Stimulated activated effector memory CD8-positive, alpha-beta T cell treated with anti-CD3 and anti-CD28 coated beads, Interleukin-12 subunit alpha, Interleukin-12 subunit beta, amount 100 ng/mL, for 72 hours (primary cell): Measurements from ENCODE around the gene SLIT1.
A peak's percentile ranks its signal among the peaks of the same experiment; 100 is the strongest.

Experiments used
- ATAC-seq: fragments of 150-1000 bp; cut with Tn5 transposase; 2 replicates; pipeline ENCODE4 v1.10.0; 2021
- DNase-seq, 2 donors: peaks; one replicate each; pipeline ENCODE4 v3.0.0; 2021 to 2022; ENCODE audit warnings: low spot score in 2 of 2
- H3K27ac Mint-ChIP-seq: one replicate; pipeline ENCODE4 v1.8.0; 2022; ENCODE audit warnings: mild to moderate bottlenecking, mixed read lengths
- H3K36me3 Mint-ChIP-seq: one replicate; pipeline ENCODE4 v1.8.0; 2022; ENCODE audit warnings: mild to moderate bottlenecking, mixed read lengths
- H3K4me1 Mint-ChIP-seq: one replicate; pipeline ENCODE4 v1.8.0; 2022; ENCODE audit warnings: mixed read lengths
- H3K4me3 Mint-ChIP-seq: one replicate; pipeline ENCODE4 v1.8.0; 2022; ENCODE audit warnings: mild to moderate bottlenecking, mixed read lengths
- H3K9me3 Mint-ChIP-seq: one replicate; pipeline ENCODE4 v1.8.0; 2022; ENCODE audit warnings: mixed read lengths

Gene SLIT1

DNA sequence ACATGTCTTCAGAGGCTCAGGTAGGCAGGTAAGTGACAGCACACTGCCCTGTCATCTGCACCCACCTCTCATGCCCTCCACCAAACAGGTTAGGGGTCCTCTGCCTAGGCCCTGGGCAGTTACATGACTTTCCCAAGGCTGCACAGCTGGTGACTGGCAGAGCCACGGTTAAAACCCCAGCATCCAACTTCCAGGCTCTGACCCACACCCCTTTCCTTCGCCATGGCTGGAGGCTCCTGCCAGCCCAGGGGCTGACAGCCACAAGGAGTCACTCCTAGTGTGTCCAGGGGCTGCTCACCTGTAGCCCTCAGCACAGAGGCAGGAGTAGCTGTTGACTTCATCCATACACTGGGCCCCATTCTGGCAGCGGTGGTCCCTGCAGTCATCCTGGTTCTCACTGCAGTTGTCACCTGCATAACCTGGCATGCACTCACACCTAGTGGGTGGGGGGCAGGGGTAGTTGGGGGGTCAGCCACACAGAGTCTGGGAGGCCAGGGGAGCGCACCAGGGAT is 175.0 kb downstream of the SLIT1 start:
- ATAC-seq, result peak; percentile 28
- Mint-ChIP-seq H3K27ac (no peak overlapping the region), H3K9me3 (peaks cover 15% of the 10 kb centered on the region), H3K4me3 (no peak overlapping the region), H3K4me1 (no peaks in the 10 kb centered on the region), H3K36me3 (no peaks in the 10 kb centered on the region)
- DNase-seq, result no peak

DNA sequence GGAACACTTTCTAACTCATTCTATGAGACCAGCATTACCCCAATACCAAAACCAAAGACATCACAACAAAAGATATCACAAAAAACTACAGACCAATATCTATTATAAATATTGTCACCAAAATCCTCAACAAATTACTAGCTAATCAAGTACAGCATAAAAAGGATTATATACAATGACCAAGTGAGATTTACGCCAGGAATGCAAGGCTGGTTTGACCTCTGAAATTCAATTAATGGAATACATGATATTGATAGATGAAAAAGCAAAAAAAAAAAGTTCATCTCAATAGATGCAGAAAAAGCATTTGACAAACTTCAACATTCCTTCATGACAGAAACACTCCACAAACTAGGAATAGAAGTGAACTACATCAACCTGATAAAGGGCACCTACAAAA is 178.3 kb downstream of the SLIT1 start:
- Mint-ChIP-seq H3K9me3 (peaks cover 19% of the 10 kb centered on the region), H3K27ac (no peak overlapping the region), H3K4me1 (no peaks in the 10 kb centered on the region), H3K4me3 (no peak overlapping the region), H3K36me3 (no peaks in the 10 kb centered on the region)
- ATAC-seq, result no peak
- DNase-seq, result no peak

DNA sequence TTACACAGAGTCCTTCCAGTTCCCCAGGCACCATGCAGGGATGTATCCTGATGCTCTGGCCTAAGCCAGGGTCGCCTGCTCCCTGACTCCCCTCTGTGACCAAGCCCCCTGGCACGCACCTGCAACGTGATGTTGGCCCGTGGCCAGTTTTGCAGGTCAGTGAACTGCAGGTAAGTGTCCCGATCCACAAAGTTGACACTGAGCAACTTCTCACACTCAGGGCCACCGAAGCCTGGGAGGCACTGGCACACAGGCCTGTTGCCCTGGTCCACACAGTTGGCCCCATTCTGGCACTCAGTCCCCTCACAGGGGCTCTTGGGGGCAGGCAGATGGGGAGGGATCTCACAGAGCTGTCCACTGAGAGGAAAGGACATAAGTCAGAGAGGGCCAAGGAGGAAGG is 179.4 kb downstream of the SLIT1 start:
- Mint-ChIP-seq H3K36me3 (no peaks in the 10 kb centered on the region), H3K27ac (no peak overlapping the region), H3K9me3 (peaks cover 19% of the 10 kb centered on the region), H3K4me3 (no peak overlapping the region), H3K4me1 (no peaks in the 10 kb centered on the region)
- ATAC-seq (no peak), DNase-seq (no peak)

DNA sequence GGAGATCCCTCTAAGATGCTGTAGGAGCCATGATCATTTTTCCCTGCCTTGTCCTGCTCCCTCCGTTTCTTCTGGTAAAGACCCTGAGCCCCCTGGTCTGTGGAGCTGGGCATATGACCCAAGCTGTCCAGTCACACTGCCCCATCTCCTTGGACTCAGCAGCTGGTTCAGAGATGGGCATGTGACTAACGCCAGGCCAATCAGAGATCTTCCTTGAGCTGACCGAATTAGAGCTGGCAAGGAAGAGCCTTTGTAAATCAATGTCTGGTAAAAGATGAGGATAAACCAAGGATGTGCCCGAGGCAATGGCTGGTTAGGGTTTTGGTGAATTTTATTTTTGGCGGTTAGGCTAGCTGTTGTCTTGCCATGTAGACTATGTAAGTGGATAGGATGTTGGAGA is 180.4 kb downstream of the SLIT1 start:
- Mint-ChIP-seq H3K27ac (no peak overlapping the region), H3K4me3 (no peak overlapping the region), H3K9me3 (peaks cover 19% of the 10 kb centered on the region), H3K4me1 (no peaks in the 10 kb centered on the region), H3K36me3 (no peaks in the 10 kb centered on the region)
- ATAC-seq, result no peak
- DNase-seq, result no peak

DNA sequence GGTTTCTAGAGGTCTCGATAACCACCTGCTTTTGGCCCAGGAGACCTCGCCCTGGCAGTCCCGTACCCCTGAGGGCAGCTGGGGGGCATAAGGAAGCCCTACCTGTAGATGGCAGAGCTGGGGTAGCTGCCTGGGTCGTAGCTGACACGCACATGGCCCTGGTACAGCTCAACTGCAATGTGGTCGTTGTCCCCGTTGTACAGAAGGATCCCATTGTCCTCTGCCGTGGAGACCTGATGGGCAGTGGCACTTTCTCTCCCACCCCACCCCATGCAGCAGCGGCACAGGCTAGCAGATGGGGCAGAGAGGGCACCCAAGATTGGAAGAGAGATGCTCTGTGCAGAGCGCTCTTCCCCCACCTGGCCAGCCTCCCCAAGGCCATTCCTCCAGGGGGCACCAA is 181.2 kb downstream of the SLIT1 start:
- no peak overlapping the region for H3K4me3 Mint-ChIP-seq
- peaks cover 2% of the 10 kb centered on the region for H3K4me1 Mint-ChIP-seq
- no peak overlapping the region for H3K27ac Mint-ChIP-seq
- ATAC-seq, result no peak
- no peak for DNase-seq
- H3K9me3 Mint-ChIP-seq, result peaks cover 19% of the 10 kb centered on the region
- H3K36me3 Mint-ChIP-seq, result no peaks in the 10 kb centered on the region

DNA sequence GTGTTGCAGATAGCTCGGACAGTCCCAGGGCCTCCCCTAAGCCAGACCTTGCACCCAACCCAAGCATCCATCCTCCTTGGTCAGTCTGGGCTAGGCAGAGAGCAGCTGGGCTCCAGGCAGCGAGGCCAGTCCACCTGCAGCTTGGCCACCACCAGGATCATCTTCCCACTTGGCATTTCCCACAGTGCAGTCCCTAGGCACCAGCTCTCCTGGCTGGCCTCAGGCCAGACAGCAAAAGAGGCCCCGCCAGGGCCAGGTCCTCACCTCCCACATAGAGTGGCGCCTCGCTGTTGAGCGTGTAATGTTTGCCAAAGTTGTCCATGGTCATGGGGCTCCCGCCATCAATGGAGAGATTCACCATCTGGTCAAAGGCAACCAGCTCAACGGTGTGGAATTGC is 182.0 kb downstream of the SLIT1 start:
- DNase-seq (no peak), ATAC-seq (no peak)
- Mint-ChIP-seq H3K4me1 (peaks cover 4% of the 10 kb centered on the region), H3K4me3 (no peak overlapping the region), H3K27ac (no peak overlapping the region), H3K36me3 (no peaks in the 10 kb centered on the region), H3K9me3 (peaks cover 19% of the 10 kb centered on the region)

DNA sequence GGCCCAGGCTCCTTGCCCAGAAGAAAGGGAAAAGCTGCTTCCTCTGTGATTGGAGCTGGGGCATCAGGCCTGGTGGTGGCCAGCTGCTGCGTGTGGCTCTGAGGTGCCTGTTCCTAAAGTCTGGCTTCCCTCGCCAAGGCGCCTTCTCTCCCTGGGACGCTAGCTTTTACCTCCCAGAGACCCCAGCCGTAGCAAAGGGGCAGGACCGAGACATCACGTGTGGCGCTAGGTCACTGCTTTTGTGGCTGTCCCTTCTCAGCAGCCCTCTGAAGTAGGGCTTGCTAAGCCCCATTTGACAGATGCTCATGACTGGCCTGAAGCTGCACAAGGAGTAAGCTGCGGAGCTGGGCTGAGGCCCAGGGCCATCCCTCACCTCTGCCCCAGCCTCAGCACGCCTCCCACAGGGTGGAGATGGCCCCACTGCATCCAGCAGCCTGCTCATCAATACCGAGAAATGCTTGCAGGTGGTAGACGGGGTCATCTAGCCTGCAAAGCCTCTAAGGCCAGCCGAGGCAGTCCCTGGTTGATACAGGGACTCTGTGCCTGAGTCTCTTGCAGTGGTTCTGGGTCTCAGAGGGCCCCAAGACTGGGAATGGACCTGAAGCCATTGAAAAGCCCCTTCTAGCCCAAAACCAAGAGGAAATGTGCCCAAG is 182.5 kb downstream of the SLIT1 start:
- Mint-ChIP-seq H3K27ac (no peak overlapping the region), H3K9me3 (peaks cover 19% of the 10 kb centered on the region), H3K4me3 (no peak overlapping the region), H3K36me3 (no peaks in the 10 kb centered on the region), H3K4me1 (peaks cover 4% of the 10 kb centered on the region)
- DNase-seq, result no peak
- ATAC-seq, result no peak

DNA sequence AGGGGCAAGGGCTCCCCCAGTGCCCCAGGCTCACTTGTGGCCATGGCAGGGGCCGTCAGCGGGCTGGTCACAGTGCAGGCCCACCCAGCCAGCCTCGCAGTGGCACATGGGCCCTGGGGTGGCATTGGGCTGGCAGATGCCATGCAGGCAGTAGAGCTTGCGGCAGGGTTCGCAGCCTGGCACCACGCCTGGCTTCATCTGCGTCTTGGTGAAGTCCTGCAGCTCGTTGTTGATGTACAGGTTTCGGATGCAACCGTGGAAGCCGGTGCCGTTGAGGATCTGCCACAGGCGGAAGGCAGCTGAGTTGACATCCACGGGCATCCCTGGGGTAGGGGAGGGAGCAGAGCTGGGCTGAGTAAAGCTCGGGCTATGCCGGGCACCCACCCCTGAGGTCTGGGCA is 183.1 kb downstream of the SLIT1 start:
- ATAC-seq (no peak), DNase-seq (no peak)
- Mint-ChIP-seq H3K4me3 (no peak overlapping the region), H3K9me3 (peaks cover 18% of the 10 kb centered on the region), H3K36me3 (no peaks in the 10 kb centered on the region), H3K4me1 (peaks cover 4% of the 10 kb centered on the region), H3K27ac (no peak overlapping the region)

DNA sequence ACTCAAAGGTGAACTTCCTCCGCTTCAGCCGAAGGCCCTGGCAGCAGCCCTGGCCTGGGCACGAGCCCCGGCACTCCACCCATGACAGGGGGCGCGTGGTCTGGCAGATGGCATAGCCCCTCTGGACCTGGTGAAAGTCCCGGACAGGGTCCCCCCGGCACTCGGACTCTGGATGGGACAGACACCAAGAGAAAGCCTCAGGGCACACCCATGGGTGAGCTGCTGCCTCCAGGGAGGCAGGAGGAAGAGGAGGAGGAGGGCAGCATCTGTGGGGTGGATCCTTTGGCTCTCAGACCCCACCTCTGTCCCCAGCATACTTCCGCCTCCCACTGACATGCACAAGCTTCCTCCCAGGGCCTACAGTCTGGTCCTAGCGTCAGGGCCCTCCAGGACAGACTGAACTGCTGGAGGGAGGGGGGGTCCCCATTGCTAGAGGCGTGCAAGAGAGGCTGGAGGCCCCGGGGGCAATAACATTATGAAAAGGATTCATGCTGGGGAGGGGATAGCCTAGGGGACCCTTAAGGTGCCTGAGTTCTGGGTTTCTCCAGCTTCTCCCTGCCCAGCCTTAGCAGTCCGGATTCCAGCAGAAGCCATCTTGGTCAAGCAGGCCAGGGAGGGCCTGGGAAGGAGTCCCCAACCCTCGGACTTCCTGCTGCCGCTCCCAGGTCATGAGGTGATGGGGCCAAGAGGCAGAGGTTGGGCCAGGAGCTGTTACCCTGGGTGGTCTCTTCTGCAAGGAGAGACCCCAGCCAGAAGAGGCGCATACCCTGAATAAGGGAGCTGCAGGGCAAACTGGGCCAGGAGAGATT is 184.4 kb downstream of the SLIT1 start:
- Mint-ChIP-seq H3K4me3 (no peak overlapping the region), H3K4me1 (peaks cover 4% of the 10 kb centered on the region), H3K9me3 (peaks cover 5% of the 10 kb centered on the region), H3K27ac (no peak overlapping the region), H3K36me3 (no peaks in the 10 kb centered on the region)
- no peak for ATAC-seq
- DNase-seq, result no peak

DNA sequence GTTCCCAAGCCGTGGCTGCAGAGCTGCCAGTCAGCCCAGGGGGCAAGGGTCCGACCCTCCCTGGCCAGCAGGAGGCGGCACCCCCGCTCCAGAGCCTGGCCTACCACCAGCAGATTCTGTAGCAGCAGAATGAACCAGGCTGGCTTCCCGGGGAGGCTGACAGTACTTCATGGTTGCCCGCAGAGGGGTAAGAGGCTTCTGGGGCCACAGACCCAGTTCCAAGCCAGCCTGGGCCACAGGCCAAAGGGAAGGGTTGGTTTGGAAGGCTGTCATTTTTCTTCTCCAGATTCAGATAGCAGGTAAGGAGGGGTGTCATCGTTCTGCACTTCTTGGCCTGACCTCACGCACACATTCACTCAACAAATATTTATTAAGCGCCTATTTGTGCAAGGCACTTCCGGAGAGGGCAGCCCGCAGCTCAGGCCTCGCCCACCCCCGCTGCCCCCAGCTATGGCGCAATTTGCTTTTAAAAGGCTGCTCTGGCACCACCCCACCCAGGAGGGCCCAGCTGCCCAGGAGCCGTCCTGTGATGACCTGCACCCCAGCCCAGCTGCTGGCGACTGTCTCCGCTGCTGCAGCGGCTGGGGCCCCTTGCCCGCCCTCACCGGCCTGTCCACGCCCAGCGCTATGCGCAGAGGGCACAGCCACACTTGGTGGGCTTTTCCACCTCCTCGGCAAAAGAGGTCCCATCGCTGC is 185.1 kb downstream of the SLIT1 start:
- Mint-ChIP-seq H3K4me1 (peaks cover 4% of the 10 kb centered on the region), H3K27ac (no peak overlapping the region), H3K36me3 (no peaks in the 10 kb centered on the region), H3K4me3 (no peak overlapping the region), H3K9me3 (peaks cover 2% of the 10 kb centered on the region)
- DNase-seq (no peak), ATAC-seq (no peak)

DNA sequence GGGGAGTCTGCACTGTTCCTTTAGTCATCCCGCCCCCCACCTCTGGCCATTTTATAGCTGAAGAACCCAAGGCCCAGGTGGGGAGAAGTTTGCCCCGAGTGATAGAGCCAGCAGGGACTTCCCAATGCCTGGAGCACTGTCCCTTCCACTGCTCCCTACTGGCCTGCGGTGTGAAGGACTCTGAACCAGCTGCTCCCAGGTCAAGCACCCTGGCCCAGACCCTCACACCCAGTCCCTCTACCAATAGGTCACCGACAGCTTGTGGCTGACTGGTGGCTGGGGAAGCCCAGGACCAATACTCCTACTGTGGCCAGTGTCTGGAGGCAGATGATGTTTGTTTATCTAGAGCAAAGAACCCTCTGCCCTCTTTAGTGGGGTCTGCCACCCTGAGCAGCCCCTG is 185.8 kb downstream of the SLIT1 start:
- no peak for ATAC-seq

DNA sequence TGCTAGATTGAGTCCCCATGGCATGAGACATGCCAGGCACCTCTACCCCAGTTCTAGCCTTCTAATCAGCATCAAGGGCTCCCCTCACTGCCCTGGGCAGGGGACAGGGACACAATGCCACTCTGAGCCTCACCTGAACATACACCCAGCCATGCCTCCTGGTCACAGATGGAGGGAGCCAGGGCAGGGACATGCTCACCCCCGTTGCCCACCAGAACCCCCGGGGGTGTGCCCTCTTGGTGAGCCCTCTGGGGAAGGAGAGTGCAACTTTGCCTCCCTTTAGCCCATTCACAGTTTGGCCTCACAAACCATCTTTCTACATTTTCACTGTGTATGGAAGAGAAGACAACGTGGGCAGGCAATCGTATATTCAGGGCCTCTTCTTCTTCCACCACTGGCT is 186.4 kb downstream of the SLIT1 start:
- Mint-ChIP-seq H3K4me1 (peaks cover 4% of the 10 kb centered on the region), H3K36me3 (no peaks in the 10 kb centered on the region), H3K27ac (no peak overlapping the region), H3K4me3 (no peak overlapping the region), H3K9me3 (no peaks in the 10 kb centered on the region)
- DNase-seq, result no peak
- ATAC-seq, result no peak

More for the DNA sequence above, 185.8 kb downstream of the SLIT1 start:
- no peak overlapping the region for H3K4me3 Mint-ChIP-seq
- no peaks in the 10 kb centered on the region for H3K36me3 Mint-ChIP-seq
- H3K9me3 Mint-ChIP-seq, result no peaks in the 10 kb centered on the region
- no peak for DNase-seq
- no peak overlapping the region for H3K27ac Mint-ChIP-seq
- peaks cover 4% of the 10 kb centered on the region for H3K4me1 Mint-ChIP-seq

DNA sequence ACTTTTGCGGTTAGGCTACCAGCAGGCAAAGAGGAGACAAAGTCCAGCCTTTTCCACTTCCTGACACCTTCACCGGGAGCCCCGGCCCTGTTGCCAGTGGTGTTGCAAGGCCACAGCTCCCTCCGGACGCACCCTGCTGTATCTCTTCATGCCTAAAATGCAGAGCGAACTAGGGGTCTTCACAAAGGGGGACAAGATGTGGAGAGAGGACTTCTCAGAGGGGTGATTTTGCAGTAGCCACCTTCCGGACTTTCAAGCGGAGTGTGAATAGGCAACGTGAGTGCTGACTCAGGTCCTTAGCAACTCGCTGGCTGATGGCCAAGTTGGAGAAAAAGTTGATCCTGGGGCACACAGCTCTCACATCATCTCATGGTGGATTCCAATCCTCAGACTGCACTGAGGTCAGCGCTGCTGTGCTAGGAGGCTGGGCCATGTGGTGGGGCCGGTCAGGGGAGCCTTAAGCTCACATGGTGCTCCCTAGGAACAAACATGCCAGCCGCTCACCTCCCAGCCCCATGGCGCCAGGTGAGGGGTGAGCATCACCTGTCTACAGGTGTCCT is 187.3 kb downstream of the SLIT1 start:
- Mint-ChIP-seq H3K27ac (no peak overlapping the region), H3K9me3 (no peaks in the 10 kb centered on the region), H3K4me3 (no peak overlapping the region), H3K4me1 (peaks cover 4% of the 10 kb centered on the region), H3K36me3 (no peaks in the 10 kb centered on the region)
- ATAC-seq (no peak), DNase-seq (no peak)

DNA sequence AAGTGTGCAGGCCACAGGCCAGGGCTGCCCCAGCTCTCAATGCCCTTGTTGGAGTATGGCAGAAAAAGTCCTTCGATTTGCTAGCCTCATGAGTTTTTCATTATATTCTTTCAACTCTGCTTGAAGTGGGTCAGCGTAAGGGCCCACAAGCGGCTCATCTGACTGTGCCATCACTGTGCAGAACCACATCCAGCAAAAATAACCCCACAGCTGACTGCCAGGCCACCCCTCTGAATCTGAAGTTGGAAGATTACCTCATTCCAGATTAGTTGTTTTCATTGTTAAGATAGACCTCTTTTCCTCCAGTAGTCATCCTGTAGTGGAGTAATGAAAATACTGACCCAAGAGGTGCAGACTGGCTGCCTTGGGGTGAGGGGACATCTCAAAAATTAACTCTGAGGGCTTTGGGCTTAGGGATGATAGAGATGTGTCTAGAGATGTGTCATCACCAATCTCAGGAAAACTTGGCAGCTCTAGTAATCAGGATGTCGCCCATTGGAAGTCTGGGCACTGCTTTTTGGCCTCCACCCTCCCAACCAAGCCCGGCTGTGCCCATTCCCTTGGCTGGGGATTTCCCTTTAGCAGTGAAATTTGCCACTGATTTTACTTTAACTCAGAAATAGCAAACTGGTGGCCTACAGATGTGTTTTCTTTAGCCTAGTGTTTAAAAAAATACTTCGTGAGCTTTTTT is 189.3 kb downstream of the SLIT1 start:
- Mint-ChIP-seq H3K9me3 (no peaks in the 10 kb centered on the region), H3K4me3 (no peak overlapping the region), H3K4me1 (peaks cover 15% of the 10 kb centered on the region), H3K36me3 (no peaks in the 10 kb centered on the region), H3K27ac (no peak overlapping the region)
- no peak for ATAC-seq
- DNase-seq, result no peak

DNA sequence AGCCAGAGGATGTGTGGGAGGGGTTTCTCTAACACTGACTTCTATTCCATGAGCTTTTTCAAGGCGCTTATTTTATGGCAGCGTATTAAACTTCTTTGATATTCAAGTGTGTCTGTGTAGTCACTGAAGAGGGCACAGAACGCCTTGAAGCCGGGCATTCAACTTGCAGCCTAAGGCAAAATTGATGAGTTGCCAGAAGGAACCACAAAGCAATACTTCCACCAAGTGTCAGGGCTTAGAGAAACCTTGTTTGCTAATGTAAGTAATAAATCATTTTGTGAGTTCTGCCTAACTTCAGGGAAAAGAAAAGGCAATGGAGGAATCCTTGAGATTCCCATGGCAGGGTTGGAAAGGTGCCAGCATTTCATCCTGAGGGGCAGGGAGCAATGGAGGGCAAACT is 189.9 kb downstream of the SLIT1 start:
- Mint-ChIP-seq H3K4me1 (peaks cover 21% of the 10 kb centered on the region), H3K9me3 (no peaks in the 10 kb centered on the region), H3K27ac (no peak overlapping the region), H3K4me3 (no peak overlapping the region), H3K36me3 (no peaks in the 10 kb centered on the region)
- ATAC-seq, result no peak
- DNase-seq, result no peak
